Cardiac muscle cell (in vitro differentiated cells and primary cell): ENCODE results near the gene BCKDHA. TPM values are rescaled to one million over a fixed set of nuclear protein-coding genes. Genes with fewer than 3 reads are reported as not detected.
"Not testable (repeated sequence)": the region's sequence is repeated elsewhere in the genome, so short reads cannot be mapped to it uniquely, and the experiment has no call there.

ENCODE experiments used
- DNase-seq, 2 donors: peaks; one replicate each; pipeline versions ENCODE4 v3.0.0 to v3.0.0-alpha.2; 2010 to 2017; ENCODE audit warnings: low read depth in 1 of 2, low spot score in 1 of 2
- H3K27ac ChIP-seq: fragments of 200-600 bp; sonication (generic); 2 replicates; pipeline ENCODE4 v1.5.1; 2016
- H3K27me3 ChIP-seq: fragments of 200-600 bp; sonication (generic); 2 replicates; pipeline ENCODE4 v1.6.0; 2016; ENCODE audit warnings: control low read depth
- H3K36me3 ChIP-seq: fragments of 200-600 bp; sonication (generic); 2 replicates; pipeline ENCODE4 v1.5.1; 2016; ENCODE audit warnings: control low read depth
- H3K4me1 ChIP-seq: fragments of 200-600 bp; sonication (generic); 2 replicates; pipeline ENCODE4 v1.8.1; 2017; ENCODE audit warnings: low read depth, mild to moderate bottlenecking, mixed run types
- H3K4me3 ChIP-seq: fragments of 200-600 bp; sonication (generic); 2 replicates; pipeline ENCODE4 v1.5.1; 2016; ENCODE audit warnings: mild to moderate bottlenecking
- H3K9me3 ChIP-seq: fragments of 200-600 bp; sonication (generic); 2 replicates; pipeline ENCODE4 v1.5.1; 2017; ENCODE audit warnings: low read depth, mild to moderate bottlenecking, control low read depth
- polyA plus RNA-seq: library from polyadenylated mRNA; unstranded; fragments of >200 nt; fragmentation: Nextera tagmentation; extraction: Ambion mirVana; gene quantifications from 2 replicates; pipeline ENCODE4 v1.2.1, GENCODE V29; 2016
- total RNA-seq: library from RNA; depleted of rRNA; stranded (reverse); fragments of >200 nt; gene quantifications from 2 replicates; pipeline ENCODE4 v1.2.3, GENCODE V29; 2016
- TF ChIP-seq, protein P1 (sequence below): IDR thresholded peaks from 2 replicates; pipeline ENCODE4 v1.5.1; 2012; ENCODE audit warnings: low read depth, mild to moderate bottlenecking, low read length

BCKDHA gene
- total and polyA plus RNA-seq, 2 experiments from 2014 or later = 151 to 166 TPM

DNA sequence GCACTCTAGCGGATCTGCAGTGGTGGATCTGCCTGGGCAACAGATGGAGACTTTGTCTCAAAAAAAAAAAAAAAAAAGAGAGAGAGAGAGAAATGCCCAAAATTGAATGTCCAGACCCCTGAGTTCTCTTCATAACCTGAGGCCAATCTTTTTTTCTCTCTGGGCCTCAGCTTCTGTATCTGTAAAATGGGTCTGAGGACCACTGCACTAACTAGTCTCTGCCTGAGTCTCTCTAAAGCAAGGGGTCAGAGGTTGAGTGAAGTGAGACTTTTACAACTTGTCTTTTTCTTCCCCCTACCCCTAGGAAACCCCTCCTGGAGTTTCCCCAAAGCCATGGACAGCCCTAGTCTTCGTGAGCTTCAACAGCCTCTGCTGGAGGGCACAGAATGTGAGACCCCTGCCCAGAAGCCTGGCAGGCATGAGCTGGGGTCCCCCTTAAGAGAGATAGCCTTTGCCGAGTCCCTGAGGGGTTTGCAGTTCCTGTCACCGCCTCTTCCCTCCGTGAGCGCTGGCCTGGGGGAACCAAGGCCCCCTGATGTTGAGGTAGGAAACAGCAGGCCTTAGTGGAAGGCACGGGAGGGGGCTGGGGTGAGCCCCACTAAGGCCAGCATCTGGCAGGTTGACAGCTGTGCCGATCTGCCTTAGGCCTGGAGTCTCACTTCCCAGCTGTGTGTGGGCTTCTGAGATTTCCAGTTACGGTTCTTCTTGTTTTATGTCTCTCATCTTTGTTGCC is 19.5 kb upstream of the BCKDHA start:
- H3K9me3 ChIP-seq = no peaks in the 10 kb centered on the region
- TF ChIP-seq, protein P1, sequence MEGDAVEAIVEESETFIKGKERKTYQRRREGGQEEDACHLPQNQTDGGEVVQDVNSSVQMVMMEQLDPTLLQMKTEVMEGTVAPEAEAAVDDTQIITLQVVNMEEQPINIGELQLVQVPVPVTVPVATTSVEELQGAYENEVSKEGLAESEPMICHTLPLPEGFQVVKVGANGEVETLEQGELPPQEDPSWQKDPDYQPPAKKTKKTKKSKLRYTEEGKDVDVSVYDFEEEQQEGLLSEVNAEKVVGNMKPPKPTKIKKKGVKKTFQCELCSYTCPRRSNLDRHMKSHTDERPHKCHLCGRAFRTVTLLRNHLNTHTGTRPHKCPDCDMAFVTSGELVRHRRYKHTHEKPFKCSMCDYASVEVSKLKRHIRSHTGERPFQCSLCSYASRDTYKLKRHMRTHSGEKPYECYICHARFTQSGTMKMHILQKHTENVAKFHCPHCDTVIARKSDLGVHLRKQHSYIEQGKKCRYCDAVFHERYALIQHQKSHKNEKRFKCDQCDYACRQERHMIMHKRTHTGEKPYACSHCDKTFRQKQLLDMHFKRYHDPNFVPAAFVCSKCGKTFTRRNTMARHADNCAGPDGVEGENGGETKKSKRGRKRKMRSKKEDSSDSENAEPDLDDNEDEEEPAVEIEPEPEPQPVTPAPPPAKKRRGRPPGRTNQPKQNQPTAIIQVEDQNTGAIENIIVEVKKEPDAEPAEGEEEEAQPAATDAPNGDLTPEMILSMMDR = peak; percentile 10
- no peak overlapping the region for H3K4me3 ChIP-seq
- peak in 1 of 2 donors; percentile 31 for DNase-seq
- no peaks in the 10 kb centered on the region for H3K4me1 ChIP-seq
- no peaks in the 10 kb centered on the region for H3K36me3 ChIP-seq
- peak overlapping the region; percentile 23 for H3K27ac ChIP-seq
- H3K27me3 ChIP-seq = no peaks in the 10 kb centered on the region

DNA sequence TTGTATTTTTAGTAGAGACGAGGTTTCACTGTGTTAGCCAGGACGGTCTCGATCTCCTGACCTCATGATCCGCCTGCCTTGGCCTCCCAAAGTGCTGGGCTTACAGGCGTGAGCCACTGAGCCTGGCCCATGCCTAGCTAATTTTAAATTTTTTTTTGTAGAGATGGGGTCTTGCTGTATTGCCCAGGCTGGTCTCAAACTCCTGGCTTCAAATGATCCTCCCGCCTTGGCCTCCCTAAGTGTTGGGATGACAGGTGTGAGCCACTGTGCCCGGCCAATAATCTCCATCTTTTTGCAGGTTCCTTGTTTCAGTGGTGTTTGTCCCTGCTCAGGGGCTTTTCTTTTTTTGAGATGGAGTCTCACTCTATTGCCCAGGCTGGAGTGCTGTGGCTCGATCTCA is 16.1 kb upstream of the BCKDHA start:
- H3K27ac ChIP-seq, H3K36me3 ChIP-seq, H3K9me3 ChIP-seq, DNase-seq, H3K27me3 ChIP-seq, H3K4me1 ChIP-seq, H3K4me3 ChIP-seq: not testable (repeated sequence)

GRCh38 chr19:41384351-41384750 is 13.3 kb upstream of the BCKDHA start:
- H3K27ac ChIP-seq = no peak overlapping the region
- H3K4me3 ChIP-seq = no peak overlapping the region
- no peaks in the 10 kb centered on the region for H3K4me1 ChIP-seq
- DNase-seq = no peak
- no peaks in the 10 kb centered on the region for H3K9me3 ChIP-seq
- TF ChIP-seq, protein P1 = no peak
- peaks cover 2% of the 10 kb centered on the region for H3K36me3 ChIP-seq
- no peaks in the 10 kb centered on the region for H3K27me3 ChIP-seq

DNA sequence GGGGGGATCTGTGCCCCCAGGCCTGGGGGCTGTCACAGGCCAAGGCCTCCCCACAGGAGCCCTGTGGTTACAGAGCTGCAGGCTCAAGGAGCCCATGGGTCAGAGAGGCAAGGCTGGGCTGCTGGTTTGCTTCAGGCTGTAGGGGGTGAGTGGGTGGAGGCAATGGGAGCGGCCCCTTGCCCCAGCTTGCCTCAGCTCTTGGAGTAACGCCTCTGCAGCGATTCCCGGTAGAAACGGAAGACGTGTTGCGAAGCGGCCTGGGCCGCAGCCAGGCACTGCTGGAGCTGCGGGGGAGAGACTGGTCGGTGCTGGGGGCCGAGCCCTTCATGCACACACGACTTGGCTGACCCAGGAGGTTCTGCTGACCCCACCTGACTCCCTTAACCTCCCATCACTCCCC is 11.2 kb upstream of the BCKDHA start:
- H3K4me1 ChIP-seq = no peaks in the 10 kb centered on the region
- no peak overlapping the region for H3K4me3 ChIP-seq
- TF ChIP-seq, protein P1 = no peak
- DNase-seq = peak in 1 of 2 donors; percentile 75
- no peaks in the 10 kb centered on the region for H3K27me3 ChIP-seq
- H3K27ac ChIP-seq = no peak overlapping the region
- peaks cover 3% of the 10 kb centered on the region for H3K36me3 ChIP-seq
- no peaks in the 10 kb centered on the region for H3K9me3 ChIP-seq

- no peaks in the 10 kb centered on the region for H3K9me3 ChIP-seq
- DNase-seq = no peak
- no peaks in the 10 kb centered on the region for H3K4me1 ChIP-seq
- H3K4me3 ChIP-seq = no peak overlapping the region
- H3K27ac ChIP-seq = no peak overlapping the region
- peaks cover 3% of the 10 kb centered on the region for H3K36me3 ChIP-seq
- no peaks in the 10 kb centered on the region for H3K27me3 ChIP-seq
- TF ChIP-seq, protein P1 = no peak
These were observed 6.0 kb upstream of the BCKDHA start for GRCh38 chr19:41391618-41392017.

GRCh38 chr19:41392775-41393174 is 4.8 kb upstream of the BCKDHA start:
- Histone ChIP-seq H3K9me3 (no peaks in the 10 kb centered on the region), H3K4me3 (no peak overlapping the region), H3K36me3 (peaks cover 3% of the 10 kb centered on the region), H3K27ac (peak overlapping the region; percentile 69), H3K4me1 (no peaks in the 10 kb centered on the region), H3K27me3 (no peaks in the 10 kb centered on the region)
- TF ChIP-seq, protein P1 = no peak
- no peak for DNase-seq
